Muscle of arm (tissue), 14 donors: Measurements from ENCODE around the gene POLE. TPM values are rescaled to one million over a fixed set of nuclear protein-coding genes. Genes with fewer than 3 reads are reported as not detected.

ENCODE experiments used
- DNase-seq: peaks from one replicate; pipeline ENCODE4 v3.0.0-alpha.2; 2013
- long read RNA-seq, 11 donors: transcript quantifications; one replicate each; lab custom pipeline, GENCODE V29; 2026
- polyA plus RNA-seq, 12 donors: library from polyadenylated mRNA; unstranded; fragments of 120-200 nt; gene quantifications; one replicate each; pipeline ENCODE4 v1.2.1, GENCODE V29; 2013; ENCODE audit not compliant: insufficient read length in 12 of 12

POLE gene
- polyA plus RNA-seq = 10 to 100 TPM in 11 of 12 donors, not detected in 1; 20.6 to 61.5 (median 27.2) TPM
- long read RNA-seq, donor 1, partial matches to known transcripts = 0 of 2 reads
- long read RNA-seq, donor 1, other reads (novel, unspliced or antisense) = 0 of 2 reads
- long read RNA-seq, donor 2, partial matches to known transcripts = 0 of 1 reads
- long read RNA-seq, donor 2, other reads (novel, unspliced or antisense) = 0 of 1 reads
- long read RNA-seq, donor 3, partial matches to known transcripts = 0 of 3 reads
- long read RNA-seq, donor 3, other reads (novel, unspliced or antisense) = 0 of 3 reads
- long read RNA-seq, donor 4, partial matches to known transcripts = 0 of 2 reads
- long read RNA-seq, donor 4, other reads (novel, unspliced or antisense) = 0 of 2 reads
- long read RNA-seq, donor 5, partial matches to known transcripts = 0 of 3 reads
- long read RNA-seq, donor 5, other reads (novel, unspliced or antisense) = 0 of 3 reads
- long read RNA-seq, donor 6 = 0 reads
- long read RNA-seq, donor 7 = 0 reads
- long read RNA-seq, donor 8 = 0 reads
- long read RNA-seq, donor 9 = 0 reads
- long read RNA-seq, donor 10, partial matches to known transcripts = 0 of 1 reads
- long read RNA-seq, donor 10, other reads (novel, unspliced or antisense) = 0 of 1 reads
- long read RNA-seq, donor 11, partial matches to known transcripts = 0 of 3 reads
- long read RNA-seq, donor 11, other reads (novel, unspliced or antisense) = 0 of 3 reads

DNA sequence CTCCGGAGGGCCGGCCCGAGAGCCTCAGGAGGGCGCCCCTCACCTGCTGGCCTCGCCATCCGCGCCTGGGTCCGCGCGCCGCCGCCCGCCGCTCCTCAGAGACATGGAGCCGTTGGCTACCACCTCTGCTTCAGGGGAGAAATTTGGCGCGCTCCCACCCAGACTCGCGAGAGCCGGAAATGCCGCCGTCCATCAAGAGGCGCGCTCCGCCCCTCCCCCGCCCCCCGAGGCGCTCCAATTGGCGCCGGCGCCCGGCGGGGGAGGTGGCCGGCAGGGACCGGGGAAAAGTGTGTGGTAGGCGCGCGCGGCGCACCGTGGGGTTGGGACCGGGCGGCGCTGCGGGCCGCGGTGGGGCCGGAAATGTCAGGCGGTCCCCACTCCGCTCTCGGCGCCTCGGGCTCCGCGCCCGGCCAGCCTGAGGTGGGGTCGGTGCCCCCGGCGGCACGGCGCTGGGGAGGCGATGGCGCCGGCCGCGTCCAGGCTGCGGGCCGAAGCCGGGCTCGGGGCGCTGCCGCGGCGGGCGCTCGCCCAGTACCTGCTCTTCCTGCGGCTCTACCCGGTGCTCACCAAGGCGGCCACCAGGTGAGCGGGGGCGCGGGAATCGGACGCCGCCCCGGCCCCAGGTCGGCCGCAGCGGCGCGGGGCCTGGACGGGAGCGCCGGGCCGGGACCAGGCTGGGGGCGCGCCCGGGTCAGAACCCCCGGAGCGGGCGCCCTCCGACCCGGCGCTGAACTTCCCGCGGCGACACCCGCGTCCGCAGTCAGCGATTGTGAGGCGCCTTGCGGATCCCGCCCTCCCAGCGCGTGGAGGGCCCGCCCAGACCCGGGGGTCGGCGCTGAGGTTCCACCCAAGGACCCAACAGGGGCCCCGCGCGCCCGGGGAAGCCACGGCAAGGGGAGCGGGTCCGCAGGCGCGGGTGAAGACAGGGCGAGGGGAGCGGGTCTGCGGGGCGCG is at the start of gene POLE, which contains the start of gene PXMP2:
POLE (minus strand) TSS at position 132 of the 954 bp plus-strand sequence; CDS start at position 105, 27 bp downstream.
PXMP2 (plus strand) TSS at position 377 of the 954 bp plus-strand sequence; CDS start at position 461, 84 bp downstream.
- DNase-seq = peak; percentile 95

GRCh38 chr12:132736913-132737312 is 49.8 kb upstream of the POLE start:
- DNase-seq = no peak

DNA sequence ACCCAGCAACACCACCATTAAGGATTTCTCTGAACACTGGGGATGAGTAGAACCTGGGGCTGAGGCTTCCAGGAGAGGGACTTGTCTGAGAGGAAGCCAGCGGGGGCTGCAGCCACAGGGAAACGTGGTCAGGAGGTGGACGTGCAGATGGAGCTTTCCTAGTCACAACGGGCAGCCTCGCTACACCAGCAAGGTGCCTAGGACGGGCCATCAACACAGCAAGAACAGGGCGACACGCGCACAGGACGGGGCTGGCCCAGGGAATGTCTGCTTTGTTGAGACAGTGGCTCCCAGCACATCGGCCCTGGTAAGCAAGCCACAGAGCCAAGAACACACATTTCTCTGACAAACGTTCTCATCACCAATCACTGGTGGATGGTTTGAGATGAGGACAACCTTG is 49.2 kb upstream of the POLE start:
- no peak for DNase-seq

DNA sequence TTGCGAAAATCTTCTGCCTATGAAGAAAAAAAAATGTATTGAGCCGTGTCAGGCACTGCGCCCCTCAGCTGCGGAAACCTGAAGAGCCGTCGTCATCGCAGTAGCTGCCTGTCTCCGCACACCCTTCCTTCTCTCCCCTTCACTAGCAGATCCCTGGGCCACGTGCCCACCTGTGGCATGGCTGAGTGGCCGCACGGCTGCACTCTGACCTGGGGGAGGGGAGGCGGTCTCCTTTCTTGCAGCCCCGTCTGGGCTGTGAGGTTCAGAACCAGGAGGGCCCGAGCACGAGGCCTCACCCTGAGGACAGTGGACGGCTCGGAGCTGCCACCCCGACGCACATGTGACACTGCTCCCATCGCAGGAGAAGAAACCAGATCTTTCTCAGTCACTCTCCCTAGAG is 48.4 kb upstream of the POLE start:
- DNase-seq = no peak

- DNase-seq = no peak
Observed at GRCh38 chr12:132734206-132734605, 47.1 kb upstream of the POLE start.

GRCh38 chr12:132731574-132731973 is 44.4 kb upstream of the POLE start:
- no peak for DNase-seq

GRCh38 chr12:132730353-132730752 is 43.2 kb upstream of the POLE start:
- no peak for DNase-seq

DNA sequence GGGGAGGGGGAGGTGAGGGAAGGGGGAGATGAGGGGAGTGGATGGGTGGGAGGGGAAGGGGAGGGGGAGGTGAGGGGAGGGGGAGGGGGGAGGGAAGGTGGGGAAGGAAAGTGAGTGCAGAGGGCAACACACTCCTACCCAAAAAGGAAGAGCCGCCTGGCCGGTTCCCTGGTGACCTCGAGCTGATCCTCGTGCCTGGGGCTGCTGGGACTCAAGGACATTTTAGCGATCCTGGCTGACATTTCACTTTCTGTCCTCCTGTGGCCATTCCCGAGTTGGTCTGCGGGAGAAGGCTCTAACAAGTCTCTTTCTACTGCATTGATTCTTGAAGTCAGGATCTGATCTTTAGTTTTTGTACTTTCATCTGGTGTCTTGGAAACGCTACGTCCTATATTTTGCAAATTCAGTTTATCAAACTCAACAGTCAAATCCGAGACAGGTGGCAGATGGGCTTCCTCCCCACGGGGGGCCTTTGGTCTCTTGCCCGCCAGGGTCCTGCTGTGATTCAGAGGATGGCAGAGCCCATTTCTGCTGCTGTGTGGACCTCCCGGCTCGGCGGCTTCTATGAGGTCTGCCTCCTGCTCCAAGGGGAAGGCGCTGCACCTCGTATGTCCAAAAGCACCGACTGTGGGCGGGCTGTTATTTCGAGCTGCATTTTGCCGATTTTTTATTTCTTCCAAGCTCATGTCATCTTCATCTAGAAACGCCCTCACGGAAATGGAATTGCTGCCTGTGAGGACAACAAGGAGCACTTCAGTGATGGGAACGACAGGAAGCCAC is 42.6 kb upstream of the POLE start:
- DNase-seq = no peak

GRCh38 chr12:132728502-132728901 is 41.4 kb upstream of the POLE start:
- DNase-seq = no peak

DNA sequence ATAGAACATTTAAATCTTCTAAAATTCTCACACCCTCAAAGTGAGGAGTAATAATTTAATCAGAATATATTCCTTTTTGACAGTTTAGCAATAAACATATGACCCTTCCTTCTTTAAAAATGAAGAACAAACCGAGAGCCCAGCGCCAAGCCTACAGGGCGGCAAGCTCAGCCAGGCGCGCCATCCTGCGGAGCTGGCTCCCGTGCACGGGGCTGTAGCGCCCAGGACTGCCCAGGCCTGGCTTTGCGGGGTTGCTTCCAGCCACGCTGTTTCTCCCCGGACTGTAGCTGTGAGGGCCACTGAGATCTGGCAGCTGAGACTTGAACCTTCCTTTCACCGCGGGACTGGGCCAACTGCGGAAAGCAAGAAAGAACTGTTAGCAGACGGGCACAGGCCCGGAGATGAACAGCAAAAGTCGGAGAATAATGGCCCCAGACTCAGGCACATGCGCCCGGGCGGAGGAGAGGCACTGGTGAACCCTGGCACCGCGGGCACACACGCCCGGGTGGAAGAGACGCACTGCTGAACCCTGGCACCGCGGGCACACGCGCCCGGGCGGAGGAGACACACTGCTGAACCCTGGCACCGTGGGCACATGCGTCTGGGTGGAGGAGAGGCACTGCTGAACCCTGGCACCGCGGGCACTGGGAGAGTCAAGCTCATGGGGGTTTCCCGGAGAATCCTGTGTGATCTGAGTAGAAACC is 40.1 kb upstream of the POLE start:
- DNase-seq = no peak

- DNase-seq = no peak
Observed at GRCh38 chr12:132726386-132726785, 39.2 kb upstream of the POLE start.

DNA sequence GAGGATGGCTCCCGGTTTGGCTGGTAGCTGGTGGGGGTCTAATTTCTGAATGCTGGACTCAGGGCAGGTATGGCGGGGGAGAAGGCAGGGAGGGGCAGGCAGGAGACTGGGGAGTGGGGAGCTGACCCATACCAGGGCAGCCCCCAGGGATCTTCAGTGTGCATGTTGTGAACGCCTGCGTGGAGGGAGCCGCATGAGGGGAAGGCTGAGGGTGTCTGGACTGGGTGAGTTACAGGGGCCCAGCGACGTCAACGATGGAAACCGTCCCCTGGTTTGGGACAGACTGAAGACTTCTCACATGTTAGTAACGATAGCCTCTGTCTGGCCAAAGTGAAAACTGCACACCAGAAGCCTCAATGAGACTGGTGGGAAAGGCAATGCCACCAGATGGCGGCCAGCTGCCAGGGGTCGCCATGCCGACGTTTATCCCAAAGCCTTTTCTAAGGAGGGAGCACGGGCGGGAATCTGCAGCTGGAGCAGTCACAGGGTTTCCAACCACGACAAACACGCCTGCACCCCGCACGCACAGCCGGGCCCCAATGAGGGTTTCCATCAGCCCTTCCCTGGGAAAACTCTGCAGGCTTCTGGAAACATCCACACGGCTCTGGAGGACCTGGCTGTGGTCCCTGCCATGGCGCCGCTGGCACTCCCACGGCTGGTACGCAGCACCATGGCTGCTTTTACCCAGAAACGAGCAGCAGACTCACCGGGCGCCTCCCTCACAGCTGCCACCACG is 37.5 kb upstream of the POLE start:
- no peak for DNase-seq

GRCh38 chr12:132723764-132724140 is 36.6 kb upstream of the POLE start:
- no peak for DNase-seq

- DNase-seq = no peak
Observed at GRCh38 chr12:132723015-132723763, 36.0 kb upstream of the POLE start.

- DNase-seq = no peak
Observed at GRCh38 chr12:132720606-132721345, 33.6 kb upstream of the POLE start.

- DNase-seq = no peak
Observed at GRCh38 chr12:132719954-132720324, 32.8 kb upstream of the POLE start.

GRCh38 chr12:132719141-132719953 is 32.2 kb upstream of the POLE start:
- no peak for DNase-seq
